AML-193 (cell line): ENCODE data around the gene ZFP92.
"Not testable (repeated sequence)": the region's sequence is repeated elsewhere in the genome, so short reads cannot be mapped to it uniquely, and the experiment has no call there.

ENCODE experiments used
- DNase-seq, 2 experiments: peaks; one replicate each; lab custom pipeline; 2025; lab: John Stamatoyannopoulos, UW

Gene ZFP92

GRCh38 chrX:153411255-153411987 is at the start of gene ZFP92:
Gene ZFP92 (plus strand): TSS chrX:153411472. CDS start chrX:153418323, 6,851 bp downstream.
- DNase-seq = peak; percentile 12 to 29

GRCh38 chrX:153361781-153362397 is 49.4 kb upstream of the ZFP92 start:
- DNase-seq = no peak

GRCh38 chrX:153365670-153366069 is 45.6 kb upstream of the ZFP92 start:
- DNase-seq = no peak

GRCh38 chrX:153366119-153366518 is 45.2 kb upstream of the ZFP92 start:
- DNase-seq = no peak

- no peak for DNase-seq
Measured at GRCh38 chrX:153366878-153367538, 44.3 kb upstream of the ZFP92 start.

GRCh38 chrX:153370293-153371055 is 40.8 kb upstream of the ZFP92 start:
- DNase-seq = no peak

- no peak for DNase-seq
Measured at GRCh38 chrX:153371256-153371655, 40.0 kb upstream of the ZFP92 start.

GRCh38 chrX:153372949-153373348 is 38.3 kb upstream of the ZFP92 start:
- no peak for DNase-seq

- DNase-seq = no peak
Measured at GRCh38 chrX:153374426-153374825, 36.8 kb upstream of the ZFP92 start.

- DNase-seq = no peak
Measured at GRCh38 chrX:153375571-153375970, 35.7 kb upstream of the ZFP92 start.

GRCh38 chrX:153377727-153378126 is 33.5 kb upstream of the ZFP92 start:
- DNase-seq = no peak

- DNase-seq = no peak
Measured at GRCh38 chrX:153378607-153379006, 32.7 kb upstream of the ZFP92 start.

GRCh38 chrX:153379508-153379907 is 31.8 kb upstream of the ZFP92 start:
- no peak for DNase-seq

- no peak for DNase-seq
Measured at GRCh38 chrX:153379971-153380581, 31.2 kb upstream of the ZFP92 start.

- DNase-seq = no peak
Measured at GRCh38 chrX:153380691-153381090, 30.6 kb upstream of the ZFP92 start.

GRCh38 chrX:153381684-153382532 is 29.4 kb upstream of the ZFP92 start:
- peak; percentile 18 to 32 for DNase-seq

GRCh38 chrX:153382563-153383482 is 28.4 kb upstream of the ZFP92 start:
- DNase-seq = no peak

GRCh38 chrX:153384390-153384789 is 26.9 kb upstream of the ZFP92 start:
- no peak for DNase-seq

GRCh38 chrX:153384973-153385372 is 26.3 kb upstream of the ZFP92 start:
- not testable (repeated sequence) for DNase-seq

GRCh38 chrX:153386097-153386496 is 25.2 kb upstream of the ZFP92 start:
- no peak for DNase-seq
